DND-41 (cell line): ENCODE measurements around the gene ABHD1.

Source experiments
- CTCF ChIP-seq: IDR thresholded peaks from 2 replicates; pipeline ENCODE4 v1.5.1; 2012; ENCODE audit warnings: borderline replicate concordance, low read length, moderate library complexity, mild to moderate bottlenecking; ENCODE audit not compliant: poor library complexity, severe bottlenecking; ENCODE audit errors: extremely low read depth
- EZH2 ChIP-seq: IDR thresholded peaks from 3 replicates; pipeline ENCODE4 v1.6.1; 2012; ENCODE audit warnings: borderline replicate concordance, low read depth, mild to moderate bottlenecking, moderate library complexity, low read length, inconsistent platforms; ENCODE audit not compliant: severe bottlenecking

GRCh38 chr2:27152102-27152795 is 28.6 kb downstream of the ABHD1 start:
- no peak for TF ChIP-seq CTCF
- TF ChIP-seq EZH2 = no peak
